HCT116 (cell line): ENCODE results near the gene SMARCAD1. TPM values are rescaled to one million over a fixed set of nuclear protein-coding genes. Genes with fewer than 3 reads are reported as not detected.

ENCODE experiments used
- ATAC-seq: fragments of 200-7000 bp; cut with Tn5 transposase; 2 replicates; pipeline ENCODE4 v1.9.1; 2020; ENCODE audit warnings: mild to moderate bottlenecking, moderate library complexity
- BruUV-seq: library from RNA; stranded (reverse); fragments of 400-500 nt; replicated peaks from 2 replicates; lab custom pipeline; 2021; lab: Mats Ljungman, UMichigan
- CTCF ChIA-PET: fragments of 300-600 bp; sonication (Branson Sonifier 250); formaldehyde crosslinking; loops from one replicate; lab custom pipeline; 2021; ENCODE audit warnings: antibody characterized with exemption; lab: Charles Lee
- POLR2A ChIA-PET: fragments of 300-600, 350-600 bp; sonication (Branson Sonifier 250); formaldehyde crosslinking; loops from one replicate; lab custom pipeline; 2021; ENCODE audit warnings: antibody characterized with exemption; lab: Charles Lee
- RAD21 ChIA-PET, 2 experiments: fragments of 300-600 bp; sonication (Branson Sonifier 250); formaldehyde crosslinking; loops; one replicate each; lab custom pipeline; 2023; ENCODE audit warnings: low total read pairs in 2 of 2; ENCODE audit not compliant: uncharacterized antibody in 2 of 2, unreplicated experiment in 2 of 2, low non-redundant PET in 1 of 2; lab: Charles Lee
- DNase-seq: peaks from one replicate; pipeline ENCODE4 v3.0.0-alpha.2; 2010; ENCODE audit warnings: low read depth, low spot score
- H2AFZ ChIP-seq: fragments of 200-600 bp; shearing (Covaris generic), sonication (generic); 2 replicates; pipeline ENCODE4 v1.6.1; 2017; ENCODE audit warnings: low read depth, mixed run types, mixed read lengths, antibody characterized with exemption, low read length; ENCODE audit not compliant: poor library complexity, severe bottlenecking
- H3K27ac ChIP-seq: 2 replicates; pipeline ENCODE4 v1.5.1; 2012; ENCODE audit warnings: low read depth, low read length
- H3K27me3 ChIP-seq: fragments of 200-600 bp; sonication (generic); 2 replicates; pipeline ENCODE4 v1.6.1; 2016; ENCODE audit warnings: mixed run types, low read length, mixed read lengths; ENCODE audit not compliant: insufficient read depth
- H3K36me3 ChIP-seq, 2 experiments: fragments of 200-500 bp in 1 of 2; fragments of 200-600 bp in 1 of 2; sonication (Bioruptor generic) in 1 of 2; sonication (generic) in 1 of 2; 2 replicates each; pipeline versions ENCODE4 v1.5.1 to v1.6.1; 2014 to 2016; ENCODE audit warnings: low read length in 2 of 2, inconsistent platforms in 1 of 2, mixed read lengths in 1 of 2, mixed run types in 1 of 2; ENCODE audit not compliant: insufficient read depth in 2 of 2, control insufficient read depth in 1 of 2
- H3K4me1 ChIP-seq, 2 experiments: fragments of 200-600 bp in 1 of 2; sonication (generic) in 1 of 2; 2 replicates each; pipeline versions ENCODE4 v1.5.1 to v1.6.1; 2012 to 2017; ENCODE audit warnings: low read length in 2 of 2, inconsistent platforms in 1 of 2, mild to moderate bottlenecking in 1 of 2, mixed read lengths in 1 of 2, mixed run types in 1 of 2, moderate library complexity in 1 of 2; ENCODE audit not compliant: insufficient read depth in 2 of 2, control insufficient read depth in 1 of 2
- H3K4me2 ChIP-seq: fragments of 200-600 bp; sonication (generic); 2 replicates; pipeline ENCODE4 v1.6.1; 2017; ENCODE audit warnings: mixed run types, low read length, mixed read lengths
- H3K4me3 ChIP-seq, 2 experiments: fragments of 200-600 bp in 1 of 2; sonication (generic) in 1 of 2; replicated peaks in 1 of 2; 2 replicates each; pipeline ENCODE4 v1.5.1; 2011 to 2016; ENCODE audit warnings: low read length in 2 of 2, control low read depth in 1 of 2, low read depth in 1 of 2, mild to moderate bottlenecking in 1 of 2, mixed read lengths in 1 of 2, mixed run types in 1 of 2
- H3K79me2 ChIP-seq: fragments of 200-600 bp; sonication (generic); 2 replicates; pipeline ENCODE4 v1.6.1; 2017; ENCODE audit warnings: mild to moderate bottlenecking, mixed run types, low read length, moderate library complexity, mixed read lengths; ENCODE audit not compliant: insufficient read depth
- H3K9ac ChIP-seq: fragments of 200-600 bp; sonication (generic); 2 replicates; pipeline ENCODE4 v1.6.1; 2016; ENCODE audit warnings: low read length, mixed read lengths
- H3K9me2 ChIP-seq: fragments of 200-600 bp; sonication (generic), shearing (Covaris generic); 2 replicates; pipeline ENCODE4 v1.6.1; 2017; ENCODE audit warnings: mixed run types, mild to moderate bottlenecking, moderate library complexity; ENCODE audit not compliant: insufficient read depth
- H3K9me3 ChIP-seq, 2 experiments: fragments of 200-500 bp in 1 of 2; fragments of 200-600 bp in 1 of 2; sonication (Bioruptor generic) in 1 of 2; sonication (generic) in 1 of 2; 2 replicates each; pipeline ENCODE4 v1.6.1; 2014 to 2017; ENCODE audit warnings: low read length in 2 of 2, mixed read lengths in 2 of 2, inconsistent platforms in 1 of 2, low read depth in 1 of 2, mild to moderate bottlenecking in 1 of 2, mixed run types in 1 of 2, moderate library complexity in 1 of 2; ENCODE audit not compliant: control insufficient read depth in 1 of 2, insufficient read depth in 1 of 2
- H4K20me1 ChIP-seq: fragments of 200-600 bp; sonication (generic), shearing (Covaris generic); 2 replicates; pipeline ENCODE4 v1.6.1; 2017; ENCODE audit warnings: mixed run types, mild to moderate bottlenecking, moderate library complexity; ENCODE audit not compliant: insufficient read depth
- ATF3 ChIP-seq: IDR thresholded peaks from 2 replicates; pipeline ENCODE4 v1.6.1; 2012
- CBX3 ChIP-seq: IDR thresholded peaks from 2 replicates; pipeline ENCODE4 v1.6.1; 2012; ENCODE audit warnings: low read depth
- CEBPB ChIP-seq: IDR thresholded peaks from 2 replicates; pipeline ENCODE4 v1.6.1; 2012; ENCODE audit warnings: low read depth
- CTCF ChIP-seq, 3 experiments: fragments of 200-600 bp in 1 of 3; sonication (generic) in 1 of 3; IDR thresholded peaks in 2 of 3; conservative IDR thresholded peaks in 1 of 3; 2 replicates each; pipeline ENCODE4 v1.5.1; 2012 to 2017; ENCODE audit warnings: low read depth in 2 of 3, low read length in 2 of 3, antibody characterized with exemption in 1 of 3, borderline replicate concordance in 1 of 3, control low read depth in 1 of 3, mild to moderate bottlenecking in 1 of 3, mixed read lengths in 1 of 3, mixed run types in 1 of 3, moderate library complexity in 1 of 3; ENCODE audit not compliant: insufficient read depth in 1 of 3
- ELF1 ChIP-seq: IDR thresholded peaks from 2 replicates; pipeline ENCODE4 v1.6.1; 2012; ENCODE audit warnings: low read depth, borderline replicate concordance
- EZH2phosphoT487 ChIP-seq: fragments of 200-600 bp; IDR thresholded peaks from 2 replicates; pipeline ENCODE4 v1.6.1; 2018; ENCODE audit warnings: antibody characterized with exemption, borderline replicate concordance
- FOSL1 ChIP-seq: IDR thresholded peaks from 2 replicates; pipeline ENCODE4 v1.6.1; 2012; ENCODE audit warnings: low read depth
- JUND ChIP-seq: IDR thresholded peaks from 2 replicates; pipeline ENCODE4 v1.6.1; 2012
- MAX ChIP-seq: IDR thresholded peaks from 2 replicates; pipeline ENCODE4 v1.6.1; 2012
- REST ChIP-seq: IDR thresholded peaks from 2 replicates; pipeline ENCODE4 v1.6.1; 2012; ENCODE audit warnings: low read depth
- SP1 ChIP-seq: IDR thresholded peaks from 2 replicates; pipeline ENCODE4 v1.6.1; 2012; ENCODE audit warnings: low read depth
- TCF7L2 ChIP-seq: IDR thresholded peaks from 2 replicates; pipeline ENCODE4 v1.7.0; 2011; ENCODE audit warnings: borderline replicate concordance, inconsistent platforms; ENCODE audit not compliant: insufficient read depth, insufficient read length; ENCODE audit errors: extremely low read depth
- YY1 ChIP-seq: IDR thresholded peaks from 2 replicates; pipeline ENCODE4 v1.6.1; 2011; ENCODE audit warnings: low read length, low read depth, moderate library complexity, mild to moderate bottlenecking; ENCODE audit not compliant: insufficient replicate concordance; ENCODE audit errors: extremely low read depth
- ZBTB33 ChIP-seq: IDR thresholded peaks from 2 replicates; pipeline ENCODE4 v1.6.1; 2011; ENCODE audit warnings: mild to moderate bottlenecking, low read length, moderate library complexity; ENCODE audit not compliant: insufficient replicate concordance; ENCODE audit errors: extremely low read depth
- ZNF274 ChIP-seq: fragments of 200-500 bp; sonication (Bioruptor generic); IDR thresholded peaks from 2 replicates; pipeline ENCODE4 v1.6.1; 2014; ENCODE audit warnings: mild to moderate bottlenecking, low read depth, low read length, inconsistent platforms
- intact Hi-C: fragments of 100-400 bp; cut with micrococcal nuclease; formaldehyde crosslinking; loops from 2 replicates; pipeline ENCODE4 v1.10.0; 2022
- total RNA-seq: library from RNA; stranded (reverse); gene quantifications from one replicate; pipeline ENCODE4 v1.2.1, GENCODE V29; 2021; ENCODE audit not compliant: unreplicated experiment

The SMARCAD1 gene
- total RNA-seq, 1 experiment from 2014 or later: 33.6 TPM

- Histone ChIP-seq H3K4me1 (no peaks in the 10 kb centered on the region), H3K9me3 (no peaks in the 10 kb centered on the region), H3K27ac (no peak overlapping the region), H3K4me3 (no peak overlapping the region), H2AFZ (no peak overlapping the region), H4K20me1 (no peaks in the 10 kb centered on the region), H3K4me2 (no peak overlapping the region), H3K27me3 (no peaks in the 10 kb centered on the region), H3K9ac (no peak overlapping the region), H3K79me2 (no peaks in the 10 kb centered on the region), H3K9me2 (no peaks in the 10 kb centered on the region), H3K36me3 (no peaks in the 10 kb centered on the region)
- ChIA-PET POLR2A (no interaction called here), RAD21 (no interaction called here), CTCF (no interaction called here)
- TF ChIP-seq REST (no peak), JUND (no peak), ZBTB33 (no peak), YY1 (no peak), ZNF274 (no peak), CBX3 (no peak), ATF3 (no peak), MAX (no peak), SP1 (no peak), ELF1 (no peak), CTCF (IDR thresholded peaks at IDR 0.05 in 2 of 3, conservative IDR thresholded peaks at IDR 0.05 in 1 of 3; ENCODE audit: borderline replicate concordance in 1 of 3, insufficient read depth in 1 of 3, low read depth in 2 of 3, low read length in 2 of 3) (no peak), EZH2phosphoT487 (no peak), FOSL1 (no peak), CEBPB (no peak), TCF7L2 (no peak)
- no peak for DNase-seq
- BruUV-seq: no TSS peak
- intact Hi-C loops: no loop called here
- ATAC-seq: no peak
Observed at GRCh38 chr4:94168321-94168720, 39.3 kb upstream of the SMARCAD1 start.
